ENCODE data around the gene SGCA.

Gene SGCA

GRCh38 chr17:50186661-50187393, 21.0 kb downstream of the SGCA start:
- H3K36me3 ChIP-seq (ENCODE audit: low read depth), result peaks cover 11% of the 10 kb centered on the region
- no peaks in the 10 kb centered on the region for H3K9me3 ChIP-seq (ENCODE audit: severe bottlenecking)
- peaks cover 13% of the 10 kb centered on the region for H3K4me1 ChIP-seq (ENCODE audit: insufficient read depth, poor library complexity, severe bottlenecking)
- no peak for TF ChIP-seq CTCF (IDR thresholded peaks at IDR 0.05; ENCODE audit: poor library complexity, severe bottlenecking)
- no peak overlapping the region for H3K27ac ChIP-seq (ENCODE audit: poor library complexity, severe bottlenecking)
- no peak overlapping the region for H3K4me3 ChIP-seq (ENCODE audit: severe bottlenecking)
- H3K27me3 ChIP-seq (ENCODE audit: insufficient read depth, poor library complexity, severe bottlenecking), result no peaks in the 10 kb centered on the region
- no peak for DNase-seq (ENCODE audit: low spot score)
- ATAC-seq (ENCODE audit: low read depth), result no peak

GRCh38 chr17:50187394-50187725, 21.6 kb downstream of the SGCA start:
- peaks cover 11% of the 10 kb centered on the region for H3K36me3 ChIP-seq (ENCODE audit: low read depth)
- ATAC-seq (ENCODE audit: low read depth) (no peak), DNase-seq (ENCODE audit: low spot score) (no peak)
- H3K4me3 ChIP-seq (ENCODE audit: severe bottlenecking), result no peak overlapping the region
- H3K9me3 ChIP-seq (ENCODE audit: severe bottlenecking), result no peaks in the 10 kb centered on the region
- peaks cover 13% of the 10 kb centered on the region for H3K4me1 ChIP-seq (ENCODE audit: insufficient read depth, poor library complexity, severe bottlenecking)
- no peak for TF ChIP-seq CTCF (IDR thresholded peaks at IDR 0.05; ENCODE audit: poor library complexity, severe bottlenecking)
- no peaks in the 10 kb centered on the region for H3K27me3 ChIP-seq (ENCODE audit: insufficient read depth, poor library complexity, severe bottlenecking)
- no peak overlapping the region for H3K27ac ChIP-seq (ENCODE audit: poor library complexity, severe bottlenecking)

GRCh38 chr17:50187751-50188530, 22.1 kb downstream of the SGCA start:
- ATAC-seq (ENCODE audit: low read depth), result no peak
- no peak for TF ChIP-seq CTCF (IDR thresholded peaks at IDR 0.05; ENCODE audit: poor library complexity, severe bottlenecking)
- Histone ChIP-seq H3K27me3 (ENCODE audit: insufficient read depth, poor library complexity, severe bottlenecking) (no peaks in the 10 kb centered on the region), H3K9me3 (ENCODE audit: severe bottlenecking) (no peaks in the 10 kb centered on the region), H3K4me3 (ENCODE audit: severe bottlenecking) (no peak overlapping the region), H3K4me1 (ENCODE audit: insufficient read depth, poor library complexity, severe bottlenecking) (peaks cover 13% of the 10 kb centered on the region), H3K36me3 (ENCODE audit: low read depth) (peaks cover 11% of the 10 kb centered on the region), H3K27ac (ENCODE audit: poor library complexity, severe bottlenecking) (no peak overlapping the region)
- DNase-seq (ENCODE audit: low spot score), result no peak

- no peak for DNase-seq (ENCODE audit: low spot score)
- Histone ChIP-seq H3K27ac (ENCODE audit: poor library complexity, severe bottlenecking) (no peak overlapping the region), H3K36me3 (ENCODE audit: low read depth) (peaks cover 13% of the 10 kb centered on the region), H3K27me3 (ENCODE audit: insufficient read depth, poor library complexity, severe bottlenecking) (no peaks in the 10 kb centered on the region), H3K4me3 (ENCODE audit: severe bottlenecking) (no peak overlapping the region), H3K4me1 (ENCODE audit: insufficient read depth, poor library complexity, severe bottlenecking) (peaks cover 13% of the 10 kb centered on the region), H3K9me3 (ENCODE audit: severe bottlenecking) (no peaks in the 10 kb centered on the region)
- ATAC-seq (ENCODE audit: low read depth), result no peak
- no peak for TF ChIP-seq CTCF (IDR thresholded peaks at IDR 0.05; ENCODE audit: poor library complexity, severe bottlenecking)
These were observed 22.7 kb downstream of the SGCA start for GRCh38 chr17:50188531-50188920.

Data from RWPE2 (cell line).